GM18873 (cell line): ENCODE data around the gene HAGHL.
A peak's percentile ranks its signal among the peaks of the same experiment; 100 is the strongest.

Source experiments
- ATAC-seq: cut with Tn5 transposase; IDR thresholded peaks from one replicate; pipeline ENCODE4 v1.9.1; 2021; ENCODE audit warnings: mild to moderate bottlenecking, moderate library complexity, moderate number of reproducible peaks; ENCODE audit not compliant: unreplicated experiment, low FRiP score

Gene HAGHL

DNA sequence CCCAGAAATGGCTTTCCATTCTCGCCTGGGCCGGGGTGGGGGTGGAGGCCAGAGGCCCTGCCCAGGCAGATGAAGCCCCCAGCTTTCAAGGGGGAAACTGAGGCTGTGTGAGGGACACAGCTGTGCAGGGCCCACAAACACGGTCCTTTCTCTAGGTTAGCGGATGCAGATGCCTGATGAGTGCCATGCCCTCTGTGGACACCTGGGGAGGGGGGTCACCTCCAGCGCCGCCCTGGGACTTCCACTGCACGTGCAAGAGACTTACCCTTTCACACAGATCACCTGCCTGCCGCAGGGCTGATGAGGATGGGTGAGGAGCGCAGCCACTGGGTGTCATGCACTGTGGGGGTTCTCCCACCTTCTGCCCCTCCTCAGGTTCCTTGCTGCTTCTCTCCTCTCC is 8.5 kb upstream of the HAGHL start:
- ATAC-seq: no peak

DNA sequence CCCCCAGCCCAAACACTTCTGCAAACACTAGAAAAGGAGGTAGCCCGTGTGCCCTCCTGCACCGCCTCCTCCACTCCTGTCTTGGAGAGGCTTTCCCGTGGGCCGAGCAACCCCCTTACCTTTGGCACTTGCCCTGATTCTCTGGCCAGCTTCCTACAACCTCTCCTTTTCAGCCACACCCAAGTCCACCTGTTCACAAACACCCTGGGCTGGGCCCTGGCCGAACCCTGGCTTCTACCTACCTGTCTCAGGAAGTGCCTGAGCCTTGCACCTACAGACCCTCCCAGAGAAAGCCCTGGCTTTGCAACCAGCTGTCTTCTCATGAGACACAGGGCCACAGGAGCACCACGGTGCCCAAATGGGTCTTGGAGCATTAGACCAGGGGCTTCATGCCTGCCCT is 8.0 kb upstream of the HAGHL start:
- ATAC-seq: no peak

DNA sequence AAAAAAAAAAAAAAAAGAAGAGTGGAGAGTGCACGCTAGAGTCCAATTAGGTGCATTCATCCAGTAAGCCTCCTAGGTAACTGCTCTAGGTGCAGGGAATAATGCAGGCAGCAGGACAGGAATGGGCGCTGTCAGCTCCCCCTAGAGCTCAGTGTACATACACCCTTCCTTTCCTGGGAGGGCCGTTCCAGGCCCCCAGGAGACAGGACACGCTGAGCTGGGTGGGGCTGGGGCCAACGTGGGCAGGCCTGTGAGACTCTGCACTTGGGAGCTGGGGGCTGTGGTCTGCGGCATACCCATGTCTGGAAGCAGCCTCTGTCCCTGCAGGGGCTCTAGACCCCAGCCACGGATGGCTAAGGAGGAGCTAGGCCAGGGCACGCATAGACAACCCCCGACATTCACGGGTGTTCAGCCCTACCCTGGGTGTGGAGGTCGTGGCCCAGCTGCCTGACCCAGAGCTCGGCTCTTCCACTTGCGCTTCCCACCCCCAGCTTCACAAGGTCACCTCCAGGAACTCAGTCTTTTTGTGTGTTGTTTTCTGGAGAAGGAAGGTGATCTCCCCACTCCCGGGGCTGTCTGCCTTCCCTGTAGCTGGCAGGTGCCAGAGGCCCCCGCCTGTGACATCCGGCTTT is 7.0 kb upstream of the HAGHL start:
- no peak for ATAC-seq

DNA sequence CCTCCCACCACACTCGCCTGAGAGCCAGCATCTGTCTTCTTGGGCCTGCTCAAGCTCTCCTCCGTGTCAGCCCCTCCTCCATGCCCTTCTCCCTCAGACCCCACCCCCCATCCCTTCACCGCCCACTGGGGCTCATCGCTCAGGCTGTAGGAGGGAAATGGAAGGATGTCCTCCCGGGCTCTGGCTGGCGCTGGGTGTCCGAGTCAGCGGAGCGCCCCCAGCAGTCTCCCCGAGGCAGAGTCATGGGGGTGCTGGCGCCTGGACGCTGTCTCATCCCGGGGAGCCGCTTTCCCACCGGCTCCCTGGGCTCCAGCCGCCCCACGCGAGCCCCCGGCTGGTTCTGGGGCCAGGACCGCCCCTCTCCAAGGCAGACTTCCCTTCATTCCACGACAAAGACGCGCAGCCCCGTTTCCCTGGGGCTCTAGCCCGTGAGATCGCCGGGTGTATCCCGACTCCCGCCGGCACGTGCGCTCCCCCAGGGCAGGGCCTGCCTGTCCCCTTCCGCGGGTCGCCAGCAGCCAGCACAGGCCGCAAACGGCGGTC is 6.4 kb upstream of the HAGHL start:
- ATAC-seq: peak; percentile 3

DNA sequence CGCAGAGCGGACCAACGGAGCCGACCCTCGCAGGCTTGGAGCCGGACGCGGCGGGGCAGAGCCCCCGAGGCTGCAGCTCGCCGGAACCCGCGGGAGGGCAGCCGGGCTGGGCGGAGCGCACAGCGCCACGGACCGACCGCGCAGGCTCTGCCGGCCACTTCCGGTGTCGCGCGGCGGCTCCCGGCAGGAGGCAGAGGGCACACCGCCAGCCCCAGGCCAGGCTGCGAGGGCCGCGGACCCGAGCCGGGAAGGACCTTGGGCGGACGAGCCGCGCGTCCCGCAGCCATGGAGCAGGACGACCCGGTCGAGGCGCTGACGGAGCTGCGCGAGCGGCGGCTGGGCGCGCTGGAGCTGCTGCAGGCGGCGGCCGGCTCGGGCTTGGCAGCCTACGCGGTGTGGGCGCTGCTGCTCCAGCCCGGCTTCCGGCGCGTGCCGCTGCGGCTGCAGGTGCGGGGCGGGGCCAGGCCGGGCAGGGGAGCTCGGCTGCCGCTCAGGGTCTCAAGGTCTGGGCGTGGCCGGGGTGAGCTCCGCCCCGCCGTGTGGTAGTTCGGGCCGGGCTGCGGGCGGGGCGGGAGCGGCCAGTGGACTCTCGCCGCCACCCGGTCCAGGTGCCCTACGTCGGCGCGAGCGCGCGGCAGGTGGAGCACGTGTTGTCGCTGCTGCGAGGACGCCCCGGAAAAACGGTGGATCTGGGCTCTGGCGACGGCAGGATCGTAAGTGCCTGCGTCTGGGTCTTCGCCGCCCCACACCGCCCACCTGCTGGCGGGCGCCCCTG is 5.7 kb upstream of the HAGHL start, which contains the start of gene ANTKMT:
Gene ANTKMT, plus strand, starts transcription at position 157 of the 775 bp plus-strand sequence. Its CDS starts 129 bp downstream, at position 286.
- ATAC-seq: peak; percentile 47

DNA sequence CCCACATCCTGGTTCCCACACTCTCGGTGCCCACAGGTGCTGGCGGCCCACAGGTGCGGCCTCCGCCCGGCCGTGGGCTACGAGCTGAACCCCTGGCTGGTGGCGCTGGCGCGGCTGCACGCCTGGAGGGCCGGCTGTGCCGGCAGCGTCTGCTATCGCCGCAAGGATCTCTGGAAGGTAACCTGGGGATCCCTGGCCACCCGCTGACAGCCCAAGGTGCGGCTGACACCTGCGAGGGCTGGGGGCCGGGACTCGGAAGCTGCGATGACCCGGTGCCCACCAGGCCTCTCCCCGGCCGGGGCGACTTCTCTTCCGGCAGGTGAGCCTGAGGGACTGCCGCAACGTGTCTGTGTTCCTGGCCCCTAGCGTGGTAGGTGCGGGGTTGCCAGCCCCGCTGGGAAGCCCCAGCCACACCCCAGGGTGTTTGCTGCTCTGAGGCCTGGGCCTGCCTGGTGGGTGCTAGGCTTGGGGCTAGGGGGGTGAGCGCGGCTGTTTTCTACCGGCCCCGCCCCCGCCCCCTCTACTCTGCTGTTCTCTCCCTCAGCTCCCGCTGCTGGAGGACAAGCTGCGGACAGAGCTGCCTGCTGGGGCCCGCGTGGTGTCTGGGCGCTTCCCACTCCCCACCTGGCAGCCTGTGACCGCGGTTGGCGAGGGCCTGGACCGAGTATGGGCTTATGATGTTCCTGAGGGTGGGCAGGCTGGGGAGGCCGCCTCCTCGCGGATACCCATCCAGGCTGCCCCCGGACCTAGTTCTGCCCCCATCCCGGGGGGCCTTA is 5.0 kb upstream of the HAGHL start:
- ATAC-seq: no peak

DNA sequence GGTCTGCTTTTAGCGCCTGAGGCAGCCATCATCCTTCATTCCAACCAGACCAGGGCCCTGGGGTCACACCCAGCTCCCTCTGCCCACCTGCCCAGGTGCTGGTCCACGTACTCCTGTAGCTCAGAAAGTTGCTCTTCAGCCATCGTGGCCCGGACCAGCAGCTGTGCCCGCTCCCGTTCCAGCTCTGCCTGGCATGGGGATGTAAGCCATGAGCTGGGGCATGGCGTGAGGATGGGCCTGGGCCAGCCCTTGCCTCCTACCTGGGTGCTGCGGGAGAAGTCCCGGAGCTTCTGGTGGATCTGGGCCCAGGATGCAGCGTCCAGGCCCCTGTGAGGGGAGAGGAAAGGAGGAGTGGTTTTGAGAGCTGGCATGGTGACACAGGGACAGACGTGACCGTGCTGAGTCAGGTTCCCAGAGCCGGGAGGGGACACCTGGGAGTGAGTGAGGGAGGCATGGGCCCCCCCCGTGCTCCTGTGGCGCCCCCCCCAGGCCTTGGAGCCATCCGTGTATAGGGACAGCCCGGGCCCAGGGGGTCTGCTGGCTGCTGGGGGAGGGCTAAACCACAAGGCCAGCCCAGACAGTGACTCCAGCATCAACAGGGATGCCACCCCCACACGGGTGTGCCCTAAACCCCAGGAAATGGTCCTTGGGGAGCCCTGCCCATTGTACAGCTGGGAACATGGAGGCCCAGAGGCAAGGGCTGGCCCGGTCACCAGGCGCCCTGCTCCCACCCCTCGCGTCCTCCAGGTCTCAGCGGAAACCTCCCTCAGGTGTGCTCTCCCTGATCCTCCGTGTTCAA is 3.9 kb upstream of the HAGHL start:
- no peak for ATAC-seq

DNA sequence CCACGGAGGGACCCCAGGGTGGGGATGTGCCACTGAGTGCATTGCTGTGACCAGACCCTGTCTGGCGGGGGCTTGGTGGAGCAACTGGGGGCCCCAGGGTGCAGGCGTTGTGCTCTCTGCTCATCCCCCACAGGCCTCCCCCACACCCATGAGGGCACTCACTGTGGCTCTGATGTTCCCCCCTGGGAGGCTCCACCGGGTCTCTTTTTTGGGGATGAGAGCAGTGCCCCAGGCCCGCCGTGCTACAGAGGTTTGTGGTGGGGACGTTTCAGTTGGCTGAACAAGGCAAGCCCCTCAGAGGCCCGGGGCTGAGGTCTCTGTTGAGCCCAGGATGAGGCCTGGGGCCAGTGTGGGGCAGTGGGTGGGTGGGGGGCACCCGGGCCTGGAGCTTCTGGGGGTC is 3.2 kb upstream of the HAGHL start:
- ATAC-seq: no peak

DNA sequence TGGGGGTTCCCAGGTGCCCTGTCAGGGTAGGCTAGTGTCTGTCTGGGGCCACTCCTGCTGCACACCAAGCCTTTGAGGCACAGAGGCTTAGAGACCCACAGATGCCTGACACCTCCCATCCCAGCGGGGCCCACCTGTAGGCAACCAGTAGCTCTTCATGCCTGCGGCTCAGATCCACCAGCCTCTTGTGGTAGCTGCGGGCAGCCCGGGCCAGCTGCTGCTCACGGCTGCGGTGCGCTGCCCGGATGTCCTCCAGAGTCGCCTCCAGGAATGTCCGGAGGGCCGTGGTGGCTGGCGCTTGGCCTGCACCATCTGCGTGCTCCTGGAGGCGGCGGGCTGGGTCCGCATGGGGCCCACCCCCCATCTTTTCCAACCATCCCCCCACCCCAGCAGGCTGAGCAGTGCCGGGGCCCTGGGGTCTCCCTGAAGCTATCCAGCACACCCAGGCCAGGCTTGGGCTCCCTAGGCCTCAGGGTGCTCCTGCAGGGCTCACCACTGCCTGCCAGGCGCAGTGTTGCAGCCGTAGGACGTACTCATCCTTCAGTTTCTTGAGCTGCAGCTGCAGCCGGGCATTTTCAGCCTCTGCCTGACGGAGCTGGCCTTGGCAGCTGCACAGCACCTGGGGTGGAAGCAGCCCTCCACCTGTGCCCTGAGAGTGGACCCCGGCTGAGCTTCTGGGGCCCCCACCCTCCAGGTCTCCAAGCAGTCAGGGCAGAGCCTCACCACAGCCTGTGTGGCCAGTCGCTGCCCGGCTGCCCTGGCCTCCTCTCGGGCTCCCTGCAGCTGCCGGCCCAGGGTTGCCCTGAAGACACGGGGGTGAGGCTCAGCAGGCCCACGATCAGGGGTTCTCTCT is 2.5 kb upstream of the HAGHL start:
- no peak for ATAC-seq

DNA sequence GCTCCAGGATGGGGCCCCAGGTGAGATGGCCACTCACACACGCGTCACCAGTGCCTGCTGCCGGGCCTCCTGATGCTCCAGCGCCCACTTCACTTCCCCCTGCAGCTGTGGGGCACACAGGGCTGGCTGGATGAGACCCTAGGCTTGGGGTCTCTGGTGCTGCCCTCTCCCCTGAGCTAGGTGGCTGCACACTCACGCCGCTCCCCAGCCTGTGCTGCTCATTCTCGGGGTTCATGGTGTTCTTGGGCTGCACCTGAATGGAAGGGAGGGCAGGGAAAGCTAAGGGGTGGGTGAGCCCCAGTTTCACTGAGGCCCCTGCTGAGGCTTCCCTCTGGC is 1.9 kb upstream of the HAGHL start:
- ATAC-seq: no peak

DNA sequence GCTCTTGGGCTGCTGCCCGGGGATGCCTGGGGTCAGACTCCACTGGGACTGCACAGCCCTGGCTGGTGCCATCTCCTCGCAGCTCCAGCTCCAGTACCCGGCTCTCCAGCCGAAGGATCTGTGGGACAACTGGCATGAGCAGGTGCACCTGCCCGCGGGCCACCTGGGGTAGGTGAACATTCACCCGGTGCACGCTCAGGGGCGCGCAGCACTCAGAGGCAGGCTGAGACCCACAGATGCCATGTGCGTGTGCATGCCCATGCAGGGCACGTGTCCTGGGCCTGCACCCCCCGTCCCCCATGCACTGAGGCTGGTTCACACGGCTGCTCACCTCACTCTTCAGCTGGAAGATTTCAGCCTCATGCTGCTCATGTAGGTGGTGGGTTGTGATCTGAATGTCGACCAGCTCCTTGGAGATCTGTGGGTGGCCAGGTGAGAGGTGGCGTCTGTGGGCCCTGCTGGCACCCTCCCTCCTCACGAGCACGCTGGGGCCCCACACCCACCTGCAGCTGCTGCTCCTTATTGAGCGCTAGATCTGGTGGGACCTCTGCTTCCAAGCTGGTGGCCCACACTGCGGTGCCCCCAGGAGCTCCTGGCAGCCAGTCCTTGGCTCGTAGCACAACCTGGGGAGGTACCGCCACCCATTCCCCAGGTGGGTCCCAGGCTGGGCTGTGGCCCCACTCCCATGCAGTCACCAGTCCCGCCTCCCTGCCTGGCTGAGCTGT is 1.3 kb upstream of the HAGHL start:
- ATAC-seq: no peak

DNA sequence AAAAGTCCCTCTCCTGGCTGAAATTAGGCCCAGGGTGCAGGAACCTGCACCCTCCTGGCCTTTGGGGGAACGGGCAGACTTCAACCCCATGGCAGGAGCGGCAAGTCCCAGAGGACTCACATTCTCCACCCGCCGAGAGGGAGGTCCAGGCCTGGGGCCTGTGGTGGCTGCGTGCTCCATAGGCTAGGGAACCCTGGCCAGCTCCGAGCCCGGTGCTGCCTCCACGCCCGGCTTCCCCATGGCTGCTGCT is 793 bp upstream of the HAGHL start:
- no peak for ATAC-seq

DNA sequence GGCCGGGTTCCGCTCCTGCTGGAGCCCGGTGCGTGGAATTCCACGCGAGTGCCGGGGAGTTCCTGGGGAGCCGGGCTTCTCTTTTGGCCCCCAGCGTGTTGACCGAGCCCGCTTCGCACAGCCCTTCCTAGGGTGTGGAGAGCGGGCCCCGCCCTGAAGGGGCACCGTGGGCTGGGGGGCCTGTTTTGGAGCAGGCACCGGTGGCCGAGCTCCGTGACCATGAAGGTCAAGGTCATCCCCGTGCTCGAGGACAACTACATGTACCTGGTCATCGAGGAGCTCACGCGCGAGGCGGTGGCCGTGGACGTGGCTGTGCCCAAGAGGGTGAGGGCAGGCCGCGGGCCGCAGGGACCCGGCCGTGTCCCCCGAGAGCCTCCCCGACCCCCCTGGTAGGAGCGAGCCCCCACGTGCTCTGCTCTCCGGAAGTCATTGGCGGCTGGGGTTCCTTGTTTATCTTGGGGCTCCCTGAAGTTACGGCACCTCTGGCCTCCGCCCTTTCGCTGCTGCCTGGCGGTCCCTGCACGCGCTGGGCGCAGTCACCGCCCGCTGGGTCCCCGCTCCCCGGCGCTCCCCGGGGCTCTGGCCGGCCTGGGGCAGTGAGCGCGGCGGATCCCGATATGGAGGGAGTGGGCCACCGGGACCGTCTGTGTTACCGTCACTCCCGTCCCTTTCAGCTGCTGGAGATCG is 528 bp downstream of the HAGHL start:
- no peak for ATAC-seq

DNA sequence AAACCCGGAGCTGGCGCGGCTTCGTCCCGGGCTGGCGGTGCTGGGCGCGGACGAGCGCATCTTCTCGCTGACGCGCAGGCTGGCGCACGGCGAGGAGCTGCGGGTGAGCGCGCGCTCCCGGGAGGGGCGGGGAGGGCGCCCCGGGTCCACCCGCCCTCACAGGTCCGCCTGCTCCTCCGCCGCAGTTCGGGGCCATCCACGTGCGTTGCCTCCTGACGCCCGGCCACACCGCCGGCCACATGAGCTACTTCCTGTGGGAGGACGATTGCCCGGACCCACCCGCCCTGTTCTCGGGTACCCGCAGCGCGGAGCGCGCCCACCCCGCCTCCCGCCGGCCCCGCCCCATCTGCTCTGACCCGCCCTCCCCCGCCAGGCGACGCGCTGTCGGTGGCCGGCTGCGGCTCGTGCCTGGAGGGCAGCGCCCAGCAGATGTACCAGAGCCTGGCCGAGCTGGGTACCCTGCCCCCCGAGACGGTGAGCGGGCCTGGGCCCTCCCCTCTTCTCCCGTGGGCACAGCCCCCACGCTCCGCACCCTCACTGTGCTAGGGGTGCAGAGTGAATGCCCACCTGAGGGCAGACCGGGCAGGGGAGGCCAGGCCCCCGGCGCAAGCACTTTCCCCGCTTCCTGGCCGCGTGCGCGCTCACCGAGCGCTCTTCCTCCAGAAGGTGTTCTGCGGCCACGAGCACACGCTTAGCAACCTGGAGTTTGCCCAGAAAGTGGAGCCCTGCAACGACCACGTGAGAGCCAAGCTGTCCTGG is 1.4 kb downstream of the HAGHL start:
- no peak for ATAC-seq

DNA sequence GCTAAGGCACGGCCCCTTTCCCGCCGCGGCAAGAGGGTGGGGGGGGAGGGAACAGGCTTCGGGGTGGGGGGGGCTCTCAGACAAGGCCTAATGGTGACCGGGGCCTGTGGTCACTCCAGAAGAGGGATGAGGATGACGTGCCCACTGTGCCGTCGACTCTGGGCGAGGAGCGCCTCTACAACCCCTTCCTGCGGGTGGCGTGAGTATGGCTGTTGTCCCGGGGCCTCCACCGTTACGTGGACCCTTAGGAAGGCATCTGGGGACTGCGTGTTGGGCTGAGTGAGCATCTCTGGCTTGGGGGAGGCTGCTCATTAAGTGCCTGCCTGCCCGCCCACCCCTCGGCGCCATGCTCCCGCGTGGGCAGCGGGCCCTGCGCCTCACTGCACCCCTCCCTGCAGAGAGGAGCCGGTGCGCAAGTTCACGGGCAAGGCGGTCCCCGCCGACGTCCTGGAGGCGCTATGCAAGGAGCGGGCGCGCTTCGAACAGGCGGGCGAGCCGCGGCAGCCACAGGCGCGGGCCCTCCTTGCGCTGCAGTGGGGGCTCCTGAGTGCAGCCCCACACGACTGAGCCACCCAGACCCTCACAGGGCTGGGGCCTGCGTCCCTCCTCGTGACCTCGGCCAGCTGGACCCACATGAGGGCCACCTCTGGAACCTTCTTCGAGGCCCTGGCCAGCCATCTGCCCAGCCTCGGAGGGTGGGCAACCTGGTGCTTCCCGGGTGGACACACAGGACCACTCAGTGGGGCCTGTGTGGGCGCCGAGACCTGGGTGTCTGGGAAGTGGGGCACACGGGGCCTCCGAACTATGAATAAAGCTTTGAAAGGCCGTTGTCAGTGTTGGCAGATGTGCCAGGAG is 2.2 kb downstream of the HAGHL start:
- no peak for ATAC-seq

DNA sequence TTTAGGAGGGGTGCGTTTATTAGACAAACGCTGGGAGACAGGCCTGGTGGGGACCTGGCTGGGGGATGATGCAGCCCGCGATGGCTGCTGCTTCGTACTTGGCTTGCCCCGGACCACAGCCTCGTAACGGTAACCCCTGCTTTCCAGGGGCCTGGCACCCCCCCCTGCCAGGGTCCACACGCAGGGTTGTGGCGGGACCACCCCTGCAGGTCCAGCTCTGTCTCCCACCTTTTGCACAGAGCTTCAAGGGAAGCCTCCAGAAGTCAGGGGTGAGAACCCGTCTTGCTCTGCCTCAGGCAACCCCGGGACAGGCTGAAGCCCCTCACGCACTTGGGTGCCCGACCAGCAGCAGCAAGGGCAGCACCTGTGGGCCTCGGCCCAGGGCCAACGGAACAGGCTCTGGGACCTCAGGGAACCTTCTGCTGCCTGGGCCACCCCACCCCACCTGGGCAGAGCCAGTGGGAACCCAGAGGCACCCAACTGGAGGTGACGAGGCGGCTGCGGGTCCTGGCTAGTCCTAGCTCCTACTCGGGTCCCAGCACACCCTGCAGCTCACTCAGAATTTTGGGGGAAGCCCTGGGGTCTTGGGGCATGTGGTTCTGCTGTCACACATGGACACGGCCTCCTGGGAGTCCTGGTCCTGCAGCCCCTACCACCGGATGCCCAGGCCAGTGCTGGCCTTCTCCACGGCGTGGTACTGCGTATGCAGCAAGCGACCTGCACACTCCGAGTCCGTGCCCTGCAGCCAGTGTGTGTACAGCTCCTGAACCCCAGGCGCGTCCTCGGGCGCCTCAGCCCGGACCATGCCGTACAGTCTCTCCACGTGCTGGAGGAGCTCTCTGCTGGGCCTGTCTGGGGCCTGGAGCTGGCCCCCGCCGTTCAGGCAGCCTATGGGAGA is 3.1 kb downstream of the HAGHL start:
- no peak for ATAC-seq
